Measurements from ENCODE around the gene TMEM242.
"Not testable (repeated sequence)": the region's sequence is repeated elsewhere in the genome, so short reads cannot be mapped to it uniquely, and the experiment has no call there.

The TMEM242 gene

GRCh38 chr6:157339432-157339831, 16.1 kb upstream of the TMEM242 start:
- no peaks in the 10 kb centered on the region for H3K36me3 ChIP-seq (ENCODE audit: control insufficient read depth, low read length)

GRCh38 chr6:157337751-157338150, 14.4 kb upstream of the TMEM242 start:
- no peak overlapping the region for H3K4me2 ChIP-seq (ENCODE audit: low read length)
- H3K36me3 ChIP-seq (ENCODE audit: control insufficient read depth, low read length) = no peaks in the 10 kb centered on the region
- H3K9me3 ChIP-seq (ENCODE audit: control insufficient read depth, insufficient read depth, low read length) = no peaks in the 10 kb centered on the region
- H3K27me3 ChIP-seq (ENCODE audit: control insufficient read depth, low read length) = peaks cover 28% of the 10 kb centered on the region
- H3K27ac ChIP-seq (ENCODE audit: low read depth, low read length) = no peak overlapping the region
- TF ChIP-seq EZH2phosphoT487 (IDR thresholded peaks at IDR 0.05; ENCODE audit: borderline replicate concordance, low read length) (no peak), CTCF (IDR thresholded peaks at IDR 0.05; ENCODE audit: low read depth, low read length, poor library complexity, severe bottlenecking) (no peak)
- no peaks in the 10 kb centered on the region for H3K79me2 ChIP-seq (ENCODE audit: control insufficient read depth, low read length)
- no peak overlapping the region for H3K4me3 ChIP-seq (ENCODE audit: low read length)
- no peaks in the 10 kb centered on the region for H3K9me2 ChIP-seq (replicated peaks; ENCODE audit: control insufficient read depth, low read length)
- H3K4me1 ChIP-seq (ENCODE audit: control insufficient read depth, low read length) = no peaks in the 10 kb centered on the region
- no peaks in the 10 kb centered on the region for H4K20me1 ChIP-seq (ENCODE audit: control insufficient read depth, insufficient read depth, low read depth, low read length)
- H3F3A ChIP-seq (ENCODE audit: control insufficient read depth, insufficient read depth) = no peaks in the 10 kb centered on the region

More at GRCh38 chr6:157339432-157339831, 16.1 kb upstream of the TMEM242 start:
- Histone ChIP-seq H3K9me2 (replicated peaks; ENCODE audit: control insufficient read depth, low read length) (no peaks in the 10 kb centered on the region), H3K4me1 (ENCODE audit: control insufficient read depth, low read length) (no peaks in the 10 kb centered on the region), H3K4me2 (ENCODE audit: low read length) (no peak overlapping the region), H3F3A (ENCODE audit: control insufficient read depth, insufficient read depth) (no peaks in the 10 kb centered on the region), H3K79me2 (ENCODE audit: control insufficient read depth, low read length) (no peaks in the 10 kb centered on the region), H3K4me3 (ENCODE audit: low read length) (no peak overlapping the region), H3K9me3 (ENCODE audit: control insufficient read depth, insufficient read depth, low read length) (no peaks in the 10 kb centered on the region), H4K20me1 (ENCODE audit: control insufficient read depth, insufficient read depth, low read depth, low read length) (no peaks in the 10 kb centered on the region), H3K27ac (ENCODE audit: low read depth, low read length) (no peak overlapping the region), H3K27me3 (ENCODE audit: control insufficient read depth, low read length) (peaks cover 22% of the 10 kb centered on the region)
- TF ChIP-seq EZH2phosphoT487 (IDR thresholded peaks at IDR 0.05; ENCODE audit: borderline replicate concordance, low read length) = no peak
- TF ChIP-seq CTCF (IDR thresholded peaks at IDR 0.05; ENCODE audit: low read depth, low read length, poor library complexity, severe bottlenecking) = no peak

GRCh38 chr6:157337276-157337675, 14.0 kb upstream of the TMEM242 start:
- not testable (repeated sequence) for H3K36me3 ChIP-seq (ENCODE audit: control insufficient read depth, low read length); H3K4me3 ChIP-seq (ENCODE audit: low read length); H4K20me1 ChIP-seq (ENCODE audit: control insufficient read depth, insufficient read depth, low read depth, low read length); H3K9me2 ChIP-seq (replicated peaks; ENCODE audit: control insufficient read depth, low read length); H3K27ac ChIP-seq (ENCODE audit: low read depth, low read length); H3K4me1 ChIP-seq (ENCODE audit: control insufficient read depth, low read length); H3K9me3 ChIP-seq (ENCODE audit: control insufficient read depth, insufficient read depth, low read length); H3K4me2 ChIP-seq (ENCODE audit: low read length); H3F3A ChIP-seq (ENCODE audit: control insufficient read depth, insufficient read depth); H3K79me2 ChIP-seq (ENCODE audit: control insufficient read depth, low read length)
- H3K27me3 ChIP-seq (ENCODE audit: control insufficient read depth, low read length) = peaks cover 33% of the 10 kb centered on the region

GRCh38 chr6:157335829-157336228, 12.5 kb upstream of the TMEM242 start:
- no peaks in the 10 kb centered on the region for H4K20me1 ChIP-seq (ENCODE audit: control insufficient read depth, insufficient read depth, low read depth, low read length)
- no peaks in the 10 kb centered on the region for H3K9me2 ChIP-seq (replicated peaks; ENCODE audit: control insufficient read depth, low read length)
- H3K4me1 ChIP-seq (ENCODE audit: control insufficient read depth, low read length) = no peaks in the 10 kb centered on the region
- no peak overlapping the region for H3K4me3 ChIP-seq (ENCODE audit: low read length)
- no peaks in the 10 kb centered on the region for H3K79me2 ChIP-seq (ENCODE audit: control insufficient read depth, low read length)
- no peak overlapping the region for H3K4me2 ChIP-seq (ENCODE audit: low read length)
- no peaks in the 10 kb centered on the region for H3K36me3 ChIP-seq (ENCODE audit: control insufficient read depth, low read length)
- H3K9me3 ChIP-seq (ENCODE audit: control insufficient read depth, insufficient read depth, low read length) = no peaks in the 10 kb centered on the region
- no peak for TF ChIP-seq EZH2phosphoT487 (IDR thresholded peaks at IDR 0.05; ENCODE audit: borderline replicate concordance, low read length)
- no peak for TF ChIP-seq CTCF (IDR thresholded peaks at IDR 0.05; ENCODE audit: low read depth, low read length, poor library complexity, severe bottlenecking)
- H3K27me3 ChIP-seq (ENCODE audit: control insufficient read depth, low read length) = peaks cover 44% of the 10 kb centered on the region
- H3K27ac ChIP-seq (ENCODE audit: low read depth, low read length) = no peak overlapping the region
- H3F3A ChIP-seq (ENCODE audit: control insufficient read depth, insufficient read depth) = no peaks in the 10 kb centered on the region

Data from DOHH2 (cell line).